ENCODE data around the gene OLFM2.
"Not testable (repeated sequence)": the region's sequence is repeated elsewhere in the genome, so short reads cannot be mapped to it uniquely, and the experiment has no call there.

Gene OLFM2

DNA sequence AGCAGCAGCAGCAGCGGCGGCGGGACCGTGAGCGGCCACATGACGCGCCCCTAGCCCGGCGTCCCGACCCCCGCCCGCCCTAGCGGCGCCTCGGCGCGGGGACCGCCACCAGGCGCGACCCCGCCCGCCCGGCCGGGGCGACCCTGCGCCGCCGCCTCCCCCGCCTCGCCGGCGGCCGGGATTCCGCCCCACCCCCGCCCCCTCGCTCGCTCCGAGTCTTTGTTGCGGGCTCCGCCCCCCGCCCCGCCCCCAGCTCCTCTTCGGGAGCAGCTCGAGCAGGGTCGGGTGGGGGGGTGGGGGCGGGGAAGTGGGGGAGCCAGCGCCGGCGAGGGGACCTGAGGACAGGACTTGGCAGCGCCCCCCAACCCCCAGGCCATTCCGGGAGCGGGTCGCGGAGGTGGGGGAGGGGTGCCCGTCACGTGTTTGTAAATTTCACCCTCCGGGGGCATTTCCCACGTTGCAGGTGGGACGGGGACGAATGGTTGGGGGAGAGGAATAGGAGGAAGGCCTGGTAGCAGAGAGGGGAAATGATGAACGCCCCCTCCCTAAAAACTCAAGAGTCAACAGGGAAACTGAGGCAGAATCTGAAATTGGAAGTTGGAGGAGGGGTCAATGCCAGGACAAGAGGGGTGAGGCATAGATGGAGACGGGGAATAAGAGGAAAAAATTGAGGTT, at the start of gene OLFM2:
TSS of gene OLFM2 (minus strand) at position 190 of the 675 bp plus-strand sequence. CDS start at position 41, 149 bp downstream.
- peak; percentile 26 for DNase-seq

DNA sequence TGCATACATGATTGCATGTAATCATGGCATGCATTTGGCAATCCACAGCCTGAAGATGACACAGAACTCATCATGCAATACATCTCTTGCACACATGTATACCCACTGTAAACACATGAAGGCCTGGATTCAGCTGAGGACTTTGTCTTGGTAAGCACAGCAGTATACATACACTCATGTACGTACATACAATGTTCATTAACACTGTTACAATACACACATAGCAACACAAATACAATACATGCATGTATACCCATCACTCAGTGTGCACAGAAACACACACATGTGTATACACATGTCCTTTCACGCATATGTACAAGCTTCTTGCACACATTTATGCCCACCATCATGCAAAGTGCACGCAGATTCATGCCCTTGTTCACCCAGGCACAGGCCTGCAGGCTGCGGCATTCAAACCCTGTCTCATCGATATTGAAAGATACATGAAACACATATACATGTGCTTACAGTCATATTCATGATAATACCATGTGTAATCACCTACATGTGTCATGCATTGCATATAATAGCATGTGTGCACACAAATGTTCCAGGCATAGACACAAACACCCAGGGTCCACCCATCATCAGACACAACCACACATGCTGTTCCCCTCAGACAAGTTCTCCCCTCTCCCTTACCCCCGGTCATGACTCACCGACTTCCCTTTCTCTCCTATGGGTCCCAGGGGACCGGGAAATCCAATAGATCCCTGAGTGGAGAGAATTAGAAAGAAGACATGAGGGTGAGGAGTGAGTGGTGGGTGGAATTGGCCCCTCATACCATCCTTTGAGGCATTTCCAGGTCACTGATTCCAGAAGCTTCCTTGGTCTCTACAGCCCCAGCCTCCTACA, 45.3 kb upstream of the OLFM2 start:
- DNase-seq = no peak

DNA sequence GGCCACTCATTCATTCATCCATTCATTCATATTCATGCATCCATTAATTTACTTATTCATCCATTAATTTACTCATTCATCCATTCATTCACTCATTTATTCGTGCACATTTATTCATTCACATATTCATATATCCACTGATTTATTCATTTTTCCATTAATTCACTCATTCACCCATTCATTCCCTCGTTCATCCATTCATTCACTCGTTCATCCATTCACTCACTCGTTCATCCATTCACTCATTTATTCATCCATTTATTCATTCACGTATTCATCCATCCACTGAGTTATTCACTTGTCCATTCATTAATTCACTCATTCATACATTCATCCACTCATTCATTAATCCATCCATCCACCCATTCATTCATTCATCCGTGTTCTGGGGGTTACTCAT, 35.8 kb upstream of the OLFM2 start:
- DNase-seq = no peak

DNA sequence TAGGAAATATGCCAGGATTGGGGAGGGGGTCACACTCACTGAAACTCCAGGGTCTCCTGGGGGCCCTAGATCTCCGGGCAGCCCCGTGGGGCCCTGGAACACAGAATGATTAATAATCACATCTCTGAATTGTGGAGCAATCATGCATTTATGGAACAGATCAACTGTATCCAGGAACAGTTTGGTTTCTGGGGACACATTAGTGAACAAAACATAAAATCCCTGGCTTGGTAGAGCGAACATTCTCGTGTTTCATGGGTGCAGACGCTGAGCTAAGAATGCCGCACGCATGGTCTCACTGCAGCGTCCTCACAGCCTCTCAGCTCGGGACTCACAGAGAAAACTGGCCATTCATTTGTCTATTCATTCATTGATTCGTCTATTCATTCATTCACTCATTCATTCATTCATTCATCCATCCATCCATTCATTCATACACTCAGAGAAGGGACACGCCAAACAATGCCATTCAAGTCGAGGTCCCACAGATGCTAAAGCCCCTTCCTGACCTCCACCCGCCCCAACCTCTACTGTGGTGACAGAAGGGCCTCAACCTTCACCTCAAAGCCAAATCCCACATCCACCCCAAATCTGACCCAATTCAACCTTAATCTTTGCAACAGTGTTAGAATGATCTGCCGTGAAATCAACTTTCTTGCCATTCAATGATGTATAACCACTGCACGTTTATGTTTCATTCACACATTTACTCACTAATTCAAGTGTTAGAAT, 35.0 kb upstream of the OLFM2 start:
- DNase-seq = no peak

DNA sequence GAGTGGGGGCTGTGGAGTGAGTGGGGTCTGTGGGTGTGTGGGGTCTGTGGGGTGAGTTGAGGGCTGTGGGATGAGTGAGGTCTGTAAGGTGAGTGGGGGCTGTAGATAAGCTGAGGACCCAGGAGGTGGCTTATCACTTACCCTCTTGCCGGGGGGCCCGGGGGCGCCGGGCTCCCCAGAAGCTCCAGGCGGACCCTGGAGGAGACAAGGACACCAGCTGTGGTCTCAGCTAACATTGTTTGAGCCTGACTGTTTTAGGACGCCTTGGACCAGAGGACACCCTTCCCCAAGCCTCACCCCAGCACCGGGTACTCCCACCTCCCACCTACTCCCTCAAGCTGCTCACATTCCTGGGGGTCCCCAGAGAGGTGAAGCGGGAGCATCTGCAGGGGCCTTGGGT, 34.2 kb upstream of the OLFM2 start:
- no peak for DNase-seq

DNA sequence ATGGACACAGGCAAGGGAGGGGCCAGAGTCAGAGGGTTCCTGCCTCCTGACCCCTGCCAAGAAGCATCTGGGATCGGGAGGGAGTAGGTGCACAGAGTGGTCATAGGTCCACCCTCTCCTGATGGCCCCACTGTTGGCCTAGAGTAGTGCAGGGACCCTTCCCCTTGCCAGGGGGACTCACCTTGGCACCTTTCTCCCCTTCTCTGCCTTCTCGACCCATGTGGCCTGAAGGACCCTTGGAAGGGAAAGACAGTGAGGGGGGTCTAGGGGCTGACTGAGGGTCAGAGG, 33.3 kb upstream of the OLFM2 start:
- DNase-seq = no peak

DNA sequence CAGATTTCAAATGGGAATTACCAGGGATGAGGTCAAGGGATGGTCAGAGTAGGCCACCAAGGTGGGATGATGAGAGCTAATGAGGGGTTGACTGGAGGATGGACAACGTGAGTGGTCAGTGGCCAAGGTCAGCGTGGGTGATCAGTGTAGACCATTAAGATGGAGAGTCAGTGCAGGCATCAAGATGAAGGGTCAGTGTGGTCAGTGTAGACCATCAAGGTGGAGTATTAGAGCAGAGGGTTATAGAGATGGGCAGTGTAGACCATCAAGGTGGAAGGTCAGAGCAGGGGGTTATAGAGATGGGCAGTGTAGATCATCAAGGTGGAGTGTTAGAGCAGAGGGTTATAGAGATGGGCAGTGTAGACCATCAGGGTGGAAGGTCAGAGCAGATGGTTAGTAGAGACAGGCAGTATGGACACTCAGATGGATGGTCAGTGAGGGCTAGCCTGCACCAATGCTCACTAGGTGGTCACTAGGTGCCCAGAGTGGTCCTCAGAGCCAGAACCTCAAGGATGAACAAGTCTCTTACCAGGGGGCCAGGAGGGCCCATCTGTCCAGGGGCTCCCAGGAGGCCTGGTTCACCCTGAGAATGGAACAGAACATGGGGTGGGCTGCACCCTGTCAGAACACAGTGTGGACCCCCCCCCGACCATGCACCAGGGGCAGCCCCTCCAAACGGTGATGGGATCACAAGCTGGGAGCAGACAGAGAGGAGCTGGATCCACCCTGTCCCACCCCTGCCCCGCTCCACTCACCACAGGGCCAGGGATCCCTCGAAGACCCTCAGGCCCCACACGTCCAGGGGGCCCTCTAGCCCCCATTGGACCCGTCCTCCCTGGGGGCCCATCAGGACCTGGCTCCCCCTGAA, 32.7 kb upstream of the OLFM2 start:
- DNase-seq = no peak

DNA sequence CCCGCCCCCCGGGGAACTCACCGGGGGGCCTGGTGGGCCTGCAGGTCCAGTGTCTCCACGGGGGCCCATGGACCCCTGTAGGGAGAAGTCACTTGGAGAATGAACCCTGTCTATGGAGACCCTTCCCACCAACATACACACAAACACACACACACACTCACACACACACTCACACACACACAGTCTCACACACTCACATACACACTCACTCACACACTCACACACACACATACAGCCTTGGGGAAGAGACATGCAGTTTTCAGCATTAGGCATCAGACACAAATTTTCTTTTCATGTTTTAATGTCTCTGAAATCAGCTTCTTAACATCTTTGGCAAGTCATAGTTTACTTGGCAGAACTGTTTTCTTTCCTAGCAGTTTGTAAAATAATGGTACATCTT, 31.0 kb upstream of the OLFM2 start:
- no peak for DNase-seq

DNA sequence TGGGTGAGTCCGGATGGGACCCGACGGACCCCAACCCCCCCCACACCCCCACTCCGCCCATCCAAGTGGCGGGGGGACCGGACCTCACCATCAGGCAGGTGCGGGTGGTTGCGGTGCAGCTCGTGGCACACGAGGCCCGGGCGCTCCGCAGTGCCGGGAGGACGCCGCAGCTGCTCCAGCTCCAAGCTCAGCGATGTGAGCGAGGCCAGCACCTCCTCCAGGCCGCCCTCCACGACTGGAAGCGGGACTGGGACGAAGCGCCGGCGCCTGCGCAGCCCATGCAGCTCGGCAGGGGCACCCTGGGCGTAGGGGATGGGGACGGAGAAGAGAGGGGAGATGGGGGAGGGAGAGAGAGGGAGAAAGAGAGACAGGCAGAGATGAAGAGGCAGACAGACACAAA, 30.1 kb upstream of the OLFM2 start:
- DNase-seq = no peak

DNA sequence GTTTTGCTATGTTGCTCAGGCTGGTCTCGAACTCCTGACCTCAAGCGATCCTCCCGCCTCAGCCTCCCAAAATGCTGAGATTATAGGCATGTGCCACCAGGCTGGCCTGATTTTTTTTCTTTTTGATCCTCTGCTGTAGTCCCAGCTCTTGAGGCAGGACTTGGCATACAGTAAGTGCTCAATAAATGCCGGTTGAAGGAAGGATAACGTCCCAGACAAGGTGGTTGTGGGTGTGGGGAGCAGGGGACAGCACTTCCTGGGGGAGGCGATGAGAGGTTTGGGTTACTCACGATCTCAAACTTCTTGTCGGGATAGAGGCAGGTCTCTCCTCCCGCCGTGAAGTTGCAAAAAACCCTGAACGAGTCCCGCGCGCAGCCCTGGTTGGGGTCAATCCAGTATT, 29.7 kb upstream of the OLFM2 start:
- DNase-seq = no peak

DNA sequence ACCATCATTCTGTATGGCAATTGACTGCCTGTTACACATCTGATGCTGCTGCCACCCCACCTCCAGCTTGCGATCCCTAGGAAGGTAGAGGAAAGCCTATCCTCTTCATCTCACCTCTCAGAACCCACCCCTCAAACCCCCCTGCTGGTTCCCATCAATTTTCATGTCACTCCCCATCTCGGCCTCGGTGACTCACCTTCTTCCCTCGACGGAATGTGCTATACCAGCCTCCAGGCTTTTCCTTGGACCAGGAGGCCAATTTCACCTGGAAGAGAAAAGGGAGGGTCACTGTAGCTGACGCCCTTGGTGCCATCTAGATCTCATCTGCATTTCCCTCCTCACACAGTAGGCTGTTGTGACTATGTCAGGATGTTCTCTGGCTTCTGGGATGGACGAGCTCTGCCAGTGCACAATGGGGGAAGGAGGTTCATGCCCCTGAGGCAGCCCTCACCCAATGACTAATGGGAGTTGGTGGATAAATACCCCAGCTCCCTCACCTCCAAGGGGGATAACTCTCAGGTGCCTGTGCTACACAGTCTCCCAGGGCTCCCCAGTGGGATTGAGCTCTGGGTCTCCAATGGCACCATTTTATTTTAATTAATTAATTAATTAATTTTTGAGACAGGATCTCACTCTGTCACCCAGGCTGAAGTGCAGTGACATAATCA, 26.4 kb upstream of the OLFM2 start:
- no peak for DNase-seq

DNA sequence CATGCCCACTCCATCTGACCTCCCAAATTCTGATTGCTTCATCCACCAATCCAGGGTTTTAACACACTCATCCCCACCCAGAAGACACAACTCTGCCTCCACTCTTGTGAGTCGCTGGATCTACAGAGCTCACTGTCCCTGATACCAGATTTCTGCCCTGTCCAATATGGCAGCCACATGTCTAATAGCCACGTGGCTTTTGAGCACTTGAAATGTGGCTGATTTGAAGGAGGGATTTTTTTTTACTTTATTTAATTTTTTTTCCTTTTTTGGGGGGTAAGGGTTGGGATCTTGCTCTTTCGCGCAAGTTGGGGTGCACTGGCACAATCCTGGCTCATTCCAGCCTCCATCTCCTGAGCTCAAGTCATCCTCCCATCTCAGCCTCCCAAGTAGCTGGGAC, 24.8 kb upstream of the OLFM2 start:
- no peak for DNase-seq

DNA sequence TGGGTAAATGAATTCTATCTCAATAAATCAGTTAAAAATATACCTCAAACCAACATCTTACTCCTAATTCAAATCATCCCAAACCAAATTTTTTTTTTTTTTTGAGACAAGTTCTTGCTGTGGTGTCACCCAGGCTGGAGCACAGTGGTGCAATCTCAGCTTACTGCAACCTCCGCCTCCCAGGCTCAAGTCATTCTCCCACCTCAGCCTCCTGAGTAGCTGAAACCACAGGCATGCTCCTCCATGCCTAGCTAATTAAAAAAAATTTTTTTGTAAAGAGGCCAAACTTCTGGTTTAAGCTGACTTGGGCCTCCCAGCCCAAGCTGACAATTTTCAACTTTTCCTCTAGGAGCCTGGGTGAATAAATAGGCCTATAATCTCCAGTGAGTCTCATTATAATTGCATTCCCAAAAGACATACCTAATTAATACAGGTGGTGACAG, 22.1 kb upstream of the OLFM2 start:
- DNase-seq = no peak

DNA sequence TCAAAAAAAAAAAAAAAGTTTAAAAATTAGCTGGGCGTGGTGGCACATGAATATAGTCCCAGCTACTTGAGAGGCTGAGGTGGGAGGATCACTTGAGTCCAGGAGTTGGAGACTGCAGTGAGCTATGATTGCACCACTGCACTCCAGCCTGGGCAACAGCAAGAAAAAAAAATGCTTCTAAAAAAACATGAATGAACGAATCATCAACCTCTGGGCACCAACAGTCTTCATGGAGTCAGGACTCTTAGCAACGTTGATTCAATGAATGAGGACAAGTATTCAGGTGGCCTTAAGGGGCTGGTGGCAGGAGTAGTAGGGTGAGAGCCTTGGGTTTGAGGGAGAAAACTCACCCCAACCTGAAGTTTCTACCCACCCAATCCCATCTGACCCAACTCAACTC, 20.6 kb upstream of the OLFM2 start:
- no peak for DNase-seq

DNA sequence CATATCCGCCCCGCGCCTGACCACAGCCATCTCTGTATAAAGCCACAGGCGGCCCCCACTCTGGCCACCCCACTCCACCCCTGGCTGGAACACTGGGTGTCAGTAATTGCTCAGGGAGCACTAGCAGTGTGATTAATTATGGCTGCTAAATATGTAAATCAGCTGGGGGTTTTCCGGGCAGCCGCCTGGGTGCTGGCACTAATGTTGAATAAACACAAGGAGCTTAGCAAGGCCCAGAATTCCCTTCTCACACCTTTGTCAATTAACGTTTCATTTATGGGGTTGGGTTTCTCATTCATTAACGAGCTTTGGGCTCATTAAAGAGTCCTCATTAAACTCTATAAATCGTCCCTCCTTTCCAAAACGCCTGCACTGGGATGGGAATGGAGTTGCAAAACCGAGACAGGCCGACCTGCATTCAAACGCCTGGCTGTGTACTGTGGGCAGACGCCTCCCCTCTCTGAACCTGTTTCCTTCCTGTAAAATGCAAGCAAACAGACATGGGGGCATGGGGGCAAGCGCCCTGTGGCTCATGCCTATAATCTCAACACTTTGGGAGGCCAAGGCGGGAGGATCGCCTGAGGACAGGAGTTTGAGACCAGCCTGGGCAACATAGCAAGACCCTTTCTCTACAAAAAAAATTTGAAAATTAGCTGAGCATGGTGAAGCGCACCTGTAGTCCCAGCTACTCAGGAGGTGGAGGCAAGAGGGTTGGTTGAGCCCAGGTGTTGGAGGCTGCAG, 17.7 kb upstream of the OLFM2 start:
- DNase-seq = no peak

DNA sequence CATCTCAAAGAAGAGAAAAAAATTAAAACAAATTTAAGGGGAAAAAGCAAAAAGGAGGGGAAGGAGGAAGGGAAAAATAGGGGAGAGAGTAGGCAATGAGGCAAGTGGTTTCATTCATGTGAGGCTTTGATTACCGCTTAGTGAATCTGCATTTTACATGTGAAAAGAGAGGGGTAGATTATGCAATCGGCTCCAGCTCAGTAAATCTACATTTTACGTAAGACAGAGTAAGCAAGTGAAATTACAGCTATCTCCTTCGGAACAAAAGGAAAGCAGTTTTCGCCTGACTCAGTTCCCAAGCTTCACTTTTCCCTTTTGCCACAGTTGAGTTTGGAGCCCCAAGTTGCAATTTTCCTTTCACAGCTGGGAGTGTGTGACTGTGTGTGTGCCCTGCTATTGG, 16.0 kb upstream of the OLFM2 start:
- DNase-seq = no peak

DNA sequence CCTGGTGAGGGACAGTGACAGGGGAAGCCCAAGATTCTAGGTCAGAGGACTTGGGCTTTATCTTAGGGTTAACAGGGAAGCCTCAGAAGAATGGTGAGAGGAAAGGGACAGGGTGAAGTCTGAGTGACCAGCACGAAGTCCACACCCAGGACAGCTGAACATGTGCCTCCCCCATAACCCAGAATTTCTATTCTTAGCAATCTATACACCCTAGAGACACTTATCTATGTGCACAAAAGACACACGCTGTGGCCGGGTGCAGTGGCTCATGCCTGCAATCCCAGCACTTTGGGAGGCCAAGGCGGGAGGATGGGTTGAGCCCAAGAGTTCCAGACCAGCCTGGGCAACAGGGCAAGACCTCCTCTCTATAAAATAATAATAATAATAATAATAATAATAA, 11.1 kb upstream of the OLFM2 start:
- DNase-seq = no peak

DNA sequence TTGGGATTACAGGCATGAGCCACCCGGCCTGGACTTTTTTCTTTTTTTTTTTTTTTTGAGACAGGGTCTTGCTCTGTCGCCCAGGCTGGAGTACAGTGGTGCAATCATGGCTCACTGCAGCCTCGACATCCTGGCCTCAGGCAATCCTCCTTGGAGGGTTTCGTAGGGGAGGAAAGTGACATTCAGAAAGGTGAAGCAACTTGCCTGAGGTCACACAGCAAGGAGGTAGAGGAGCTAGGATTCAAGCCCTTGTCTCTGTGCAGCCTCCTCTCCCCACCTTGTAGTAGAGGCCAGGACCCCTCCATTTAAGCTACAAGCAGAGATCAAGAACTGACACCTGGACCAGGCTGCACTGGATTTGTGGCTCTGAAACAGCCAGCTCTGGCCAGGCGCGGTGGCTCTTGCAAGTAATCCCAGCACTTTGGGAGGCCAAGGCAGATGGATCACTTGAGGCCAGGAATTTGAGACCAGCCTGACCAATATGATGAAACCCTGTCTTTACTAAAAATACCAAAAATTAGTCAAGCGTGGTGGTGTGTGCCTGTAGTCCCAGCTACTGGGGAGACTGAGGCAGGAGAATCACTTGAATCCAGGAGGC, 10.3 kb upstream of the OLFM2 start:
- DNase-seq = not testable (repeated sequence)

DNA sequence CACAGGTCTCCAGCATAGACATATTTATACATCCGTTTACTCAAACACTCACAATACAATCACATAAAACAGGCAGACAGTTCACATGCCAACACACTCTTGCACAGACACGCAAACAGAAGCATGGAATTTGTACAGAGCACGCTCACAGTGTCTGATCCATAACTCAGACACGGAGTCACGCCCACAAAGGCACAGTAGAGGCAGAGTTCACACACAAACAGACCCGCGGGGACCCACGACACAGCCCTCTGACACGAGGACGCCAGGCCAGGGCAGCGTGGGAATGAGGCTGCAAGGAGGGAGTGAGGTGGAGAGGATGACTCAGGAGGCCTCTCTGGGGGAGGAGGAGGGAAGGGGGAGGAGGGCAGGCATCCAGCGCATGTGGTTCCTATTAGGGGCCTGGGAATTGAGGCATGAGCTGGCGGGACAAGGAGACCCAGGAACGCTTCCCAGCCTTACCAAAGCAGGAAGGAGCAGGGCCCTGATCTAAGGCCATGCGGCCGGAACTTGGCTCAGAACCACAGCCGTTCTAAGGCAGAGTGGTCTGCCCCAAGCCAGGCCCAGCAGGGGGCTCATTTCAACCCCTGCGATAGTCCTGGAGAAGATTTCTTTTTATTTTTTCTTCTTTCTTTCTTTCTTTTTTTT, 9.1 kb upstream of the OLFM2 start:
- DNase-seq = no peak

DNA sequence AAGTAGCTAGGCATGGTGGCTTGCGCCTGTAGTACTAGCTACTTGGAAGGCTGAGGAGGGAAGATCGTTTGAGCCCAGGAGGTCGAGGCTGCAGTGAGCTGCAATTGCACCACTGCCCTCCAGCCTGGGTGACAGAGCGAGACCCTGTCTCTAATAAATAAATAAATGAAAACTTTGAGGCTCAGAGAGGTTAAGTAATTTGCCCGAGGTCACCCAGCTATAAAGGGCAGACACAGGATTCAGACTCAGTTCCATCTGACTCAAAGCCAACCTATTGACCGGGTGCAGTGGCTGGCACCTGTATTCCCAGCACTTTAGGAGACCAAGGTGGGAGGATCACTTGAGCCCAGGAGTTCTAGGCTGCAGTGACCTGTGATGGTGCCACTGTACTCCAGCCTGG, 7.4 kb upstream of the OLFM2 start:
- no peak for DNase-seq

DNA sequence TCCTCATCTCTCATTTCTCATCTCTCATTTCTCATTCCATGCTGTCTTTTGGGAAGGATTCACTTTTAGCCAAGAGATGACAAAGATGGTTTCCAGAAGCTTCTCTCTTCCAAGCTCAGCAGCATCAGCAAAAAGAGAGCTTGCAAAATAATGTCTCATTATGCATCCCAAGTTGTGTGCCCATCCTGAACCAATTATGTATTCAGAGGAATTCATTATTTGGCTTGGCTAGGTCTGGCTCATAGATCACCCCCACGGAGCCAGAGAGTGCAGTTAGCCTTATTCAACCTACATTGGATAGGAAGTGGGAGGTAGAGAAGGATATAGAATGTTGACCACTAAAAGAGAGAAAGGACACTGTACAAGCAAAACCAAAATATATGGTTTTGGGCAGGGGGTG, 5.4 kb upstream of the OLFM2 start:
- DNase-seq = no peak
